GM12878 (cell line): Measurements from ENCODE around the gene P3H2.

ENCODE experiments used
- CHD2 ChIP-seq: IDR thresholded peaks from 2 replicates; pipeline ENCODE4 v1.6.1; 2011; ENCODE audit warnings: low read depth, low read length, improper control_type of control experiment, borderline replicate concordance
- CTCF ChIP-seq, 3 experiments: IDR thresholded peaks in 2 of 3; conservative IDR thresholded peaks in 1 of 3; 2 replicates each; pipeline ENCODE4 v1.5.1; 2011; ENCODE audit warnings: low read depth in 3 of 3, low read length in 3 of 3, mild to moderate bottlenecking in 3 of 3, control low read depth in 2 of 3, moderate library complexity in 2 of 3, inconsistent platforms in 1 of 3, mixed read lengths in 1 of 3; ENCODE audit not compliant: control insufficient read depth in 2 of 3, insufficient read depth in 1 of 3; ENCODE audit errors: extremely low read depth in 1 of 3
- EGR1 ChIP-seq, 2 experiments: IDR thresholded peaks; 1 replicate in 1 of 2; 2 replicates in 1 of 2; pipeline ENCODE4 v1.6.1; 2011 to 2012; ENCODE audit warnings: low read depth in 2 of 2, low read length in 2 of 2, borderline replicate concordance in 1 of 2, mild to moderate bottlenecking in 1 of 2, moderate library complexity in 1 of 2
- LARP7 ChIP-seq: fragments of 450-650 bp; IDR thresholded peaks from 2 replicates; pipeline ENCODE4 v1.6.1; 2017; ENCODE audit warnings: mild to moderate bottlenecking
- NFIC ChIP-seq: IDR thresholded peaks from 2 replicates; pipeline ENCODE4 v1.6.1; 2012; ENCODE audit warnings: low read depth, mild to moderate bottlenecking, inconsistent platforms, low read length, moderate library complexity
- NFYB ChIP-seq: IDR thresholded peaks from 2 replicates; pipeline ENCODE4 v1.6.1; 2011; ENCODE audit warnings: low read depth, mild to moderate bottlenecking, low read length, improper control_type of control experiment, moderate library complexity; ENCODE audit not compliant: insufficient read depth
- PKNOX1 ChIP-seq: fragments of 450-650 bp; IDR thresholded peaks from 2 replicates; pipeline ENCODE4 v1.6.1; 2016; ENCODE audit warnings: mild to moderate bottlenecking
- SIN3A ChIP-seq: IDR thresholded peaks from 2 replicates; pipeline ENCODE4 v1.6.1; 2012; ENCODE audit warnings: low read depth, low read length, improper control_type of control experiment
- SMC3 ChIP-seq: IDR thresholded peaks from 2 replicates; pipeline ENCODE4 v1.6.1; 2011; ENCODE audit warnings: low read length, improper control_type of control experiment, borderline replicate concordance
- USF2 ChIP-seq: IDR thresholded peaks from 2 replicates; pipeline ENCODE4 v1.6.1; 2011; ENCODE audit warnings: low read depth, low read length, improper control_type of control experiment, borderline replicate concordance

GRCh38 chr3:189908646-189909045, 212.1 kb downstream of the P3H2 start:
- no peak for TF ChIP-seq SIN3A
- TF ChIP-seq LARP7 = no peak
- no peak for TF ChIP-seq CTCF (IDR thresholded peaks at IDR 0.05 in 2 of 3, conservative IDR thresholded peaks at IDR 0.05 in 1 of 3; ENCODE audit: control insufficient read depth in 2 of 3, extremely low read depth in 1 of 3, insufficient read depth in 1 of 3, low read depth in 3 of 3, low read length in 3 of 3)
- TF ChIP-seq NFIC = no peak
- no peak for TF ChIP-seq SMC3
- no peak for TF ChIP-seq USF2
- no peak for TF ChIP-seq EGR1 (IDR thresholded peaks at IDR 0.05; ENCODE audit: borderline replicate concordance in 1 of 2, low read depth in 2 of 2, low read length in 2 of 2)
- no peak for TF ChIP-seq NFYB
- TF ChIP-seq CHD2 = no peak
- TF ChIP-seq PKNOX1 = no peak
